HepG2 (cell line): ENCODE data around the gene ARF4. TPM values are rescaled to one million over a fixed set of nuclear protein-coding genes. Genes with fewer than 3 reads are reported as not detected.

Source experiments
- ELF1 ChIP-seq: sonication (generic); formaldehyde crosslinking; IDR thresholded peaks from 2 replicates; pipeline ENCODE4 v1.4.0; 2020; ENCODE audit warnings: missing genetic modification reagents
- FOXP4 ChIP-seq: sonication (generic); formaldehyde crosslinking; IDR thresholded peaks from 2 replicates; pipeline ENCODE4 v1.4.0; 2020; ENCODE audit warnings: missing genetic modification reagents
- HNF1B ChIP-seq: sonication (generic); formaldehyde crosslinking; IDR thresholded peaks from 2 replicates; pipeline ENCODE4 v1.5.1; 2020; ENCODE audit warnings: mild to moderate bottlenecking, moderate library complexity, missing genetic modification reagents
- MAX ChIP-seq: IDR thresholded peaks from 2 replicates; pipeline ENCODE4 v1.6.1; 2012; ENCODE audit warnings: inconsistent platforms
- MIER2 ChIP-seq: IDR thresholded peaks from 2 replicates; pipeline ENCODE4 v1.6.1; 2016; ENCODE audit warnings: missing biosample characterization, missing genetic modification reagents
- NAIF1 ChIP-seq: sonication (generic); formaldehyde crosslinking; IDR thresholded peaks from 2 replicates; pipeline ENCODE4 v1.5.0; 2020; ENCODE audit warnings: mild to moderate bottlenecking, missing genetic modification reagents, borderline replicate concordance
- NR2C2 ChIP-seq: sonication (generic); formaldehyde crosslinking; IDR thresholded peaks from 2 replicates; pipeline ENCODE4 v1.4.0; 2020; ENCODE audit warnings: missing genetic modification reagents, mild to moderate bottlenecking, moderate library complexity, borderline replicate concordance
- PCBP1 ChIP-seq: fragments of 200-400 bp; formaldehyde crosslinking; IDR thresholded peaks from 2 replicates; pipeline ENCODE4 v1.6.1; 2017; ENCODE audit warnings: mild to moderate bottlenecking, low read depth, low read length, borderline replicate concordance
- SAP130 ChIP-seq: IDR thresholded peaks from 2 replicates; pipeline ENCODE4 v1.6.1; 2016; ENCODE audit warnings: low read depth
- THAP7 ChIP-seq: sonication (generic); formaldehyde crosslinking; IDR thresholded peaks from 2 replicates; pipeline ENCODE4 v1.8.1; 2023; ENCODE audit warnings: mild to moderate bottlenecking, missing genetic modification reagents
- ZNF142 ChIP-seq: sonication (generic); formaldehyde crosslinking; IDR thresholded peaks from 2 replicates; pipeline ENCODE4 v1.4.0; 2020; ENCODE audit warnings: missing genetic modification reagents
- ZNF468 ChIP-seq: sonication (generic); formaldehyde crosslinking; IDR thresholded peaks from 2 replicates; pipeline ENCODE4 v1.8.0; 2022; ENCODE audit warnings: mild to moderate bottlenecking, moderate library complexity, missing genetic modification reagents
- ZNF704 ChIP-seq: sonication (generic); formaldehyde crosslinking; IDR thresholded peaks from 2 replicates; pipeline ENCODE4 v1.8.1; 2023; ENCODE audit warnings: mild to moderate bottlenecking, inconsistent platforms, moderate library complexity, missing genetic modification reagents, borderline replicate concordance
- ZNF713 ChIP-seq: sonication (generic); formaldehyde crosslinking; IDR thresholded peaks from 2 replicates; pipeline ENCODE4 v1.4.0; 2020; ENCODE audit warnings: mild to moderate bottlenecking, missing genetic modification reagents
- ZNF772 ChIP-seq: sonication (generic); formaldehyde crosslinking; IDR thresholded peaks from 2 replicates; pipeline ENCODE4 v1.5.0; 2020; ENCODE audit warnings: mild to moderate bottlenecking, missing genetic modification reagents
- ZSCAN21 ChIP-seq: sonication (generic); formaldehyde crosslinking; IDR thresholded peaks from 2 replicates; pipeline ENCODE4 v1.8.0; 2022; ENCODE audit warnings: mild to moderate bottlenecking, missing genetic modification reagents, moderate library complexity, borderline replicate concordance
- polyA plus RNA-seq, 8 experiments: library from polyadenylated mRNA; depleted of rRNA in 3 of 8; stranded (reverse) in 7 of 8; unstranded in 1 of 8; fragments of >200 nt; fragmentation: Illumina TruSeq in 4 of 8; extraction: Trizol in 4 of 8; gene quantifications; 2 replicates each; pipeline versions ENCODE4 v1.2.1 to v1.2.3, GENCODE V29; 2011 to 2016; ENCODE audit warnings: low read depth in 4 of 8, missing spikeins in 1 of 8, mixed read lengths in 1 of 8; ENCODE audit not compliant: insufficient read depth in 1 of 8
- total RNA-seq, 5 experiments: library from RNA; depleted of rRNA; stranded (reverse); fragments of >200 nt; fragmentation: Illumina TruSeq; extraction: Trizol; gene quantifications; 2 replicates each; pipeline ENCODE4 v1.2.3, GENCODE V29; 2016; ENCODE audit warnings: low read depth in 1 of 5

ARF4 gene
- total and polyA plus RNA-seq, 2 of the 13 experiments (the other 11 are each of a cell fraction or from before 2014, with no cell fraction given) = 184 to 250 TPM

- no peak for TF ChIP-seq ZNF142 (CRISPR knock-in tag)
- TF ChIP-seq NR2C2 (CRISPR knock-in tag) = peak; percentile 77
- no peak for TF ChIP-seq NAIF1 (CRISPR knock-in tag)
- peak; percentile 80 for TF ChIP-seq HNF1B (CRISPR knock-in tag)
- TF ChIP-seq ZNF704 (CRISPR knock-in tag) = peak; percentile 7; the same call in 1 of the 2 replicates
- peak; percentile 97 for TF ChIP-seq ELF1 (CRISPR knock-in tag)
- peak; percentile 36; the same call in 1 of the 2 replicates for TF ChIP-seq FOXP4 (CRISPR knock-in tag)
- TF ChIP-seq PCBP1 = no peak
- peak; percentile 97 for TF ChIP-seq THAP7 (CRISPR knock-in tag)
- peak; percentile 96 for TF ChIP-seq SAP130 (CRISPR knock-in tag)
- TF ChIP-seq ZNF713 (CRISPR knock-in tag) = no peak
- 0 out of 2 replicates have a peak, but pooled peaks have one; percentile 29 for TF ChIP-seq MIER2
- peak; percentile 29; the same call in 1 of the 2 replicates for TF ChIP-seq ZSCAN21
- no peak for TF ChIP-seq ZNF468
- TF ChIP-seq MAX = peak; percentile 89
- TF ChIP-seq ZNF772 = peak; percentile 75
Measured at GRCh38 chr3:57597127-57597923, at the start of gene ARF4 (continued).
